Nephron progenitor cell (in vitro differentiated cells): Measurements from ENCODE around the gene GALNS.
A peak's percentile ranks its signal among the peaks of the same experiment; 100 is the strongest.

Experiments
- DNase-seq: peaks from one replicate; pipeline ENCODE4 v3.0.0; 2021
- H3K27ac Mint-ChIP-seq: 2 replicates; pipeline ENCODE4 v1.8.0; 2021; ENCODE audit warnings: mild to moderate bottlenecking, moderate library complexity, mixed read lengths
- H3K27me3 Mint-ChIP-seq: 2 replicates; pipeline ENCODE4 v1.8.0; 2021; ENCODE audit warnings: mild to moderate bottlenecking, low read depth, mixed read lengths; ENCODE audit not compliant: poor library complexity
- H3K36me3 Mint-ChIP-seq: 2 replicates; pipeline ENCODE4 v1.8.0; 2021; ENCODE audit warnings: low read depth, mixed read lengths
- H3K4me1 Mint-ChIP-seq: 2 replicates; pipeline ENCODE4 v1.8.0; 2021; ENCODE audit warnings: mixed read lengths
- H3K4me3 Mint-ChIP-seq: 2 replicates; pipeline ENCODE4 v1.8.0; 2021; ENCODE audit warnings: mild to moderate bottlenecking, moderate library complexity, mixed read lengths
- H3K9me3 Mint-ChIP-seq: 2 replicates; pipeline ENCODE4 v1.8.0; 2021; ENCODE audit warnings: mild to moderate bottlenecking, moderate library complexity, mixed read lengths
- CTCF ChIP-seq: fragments of 200-600 bp; sonication (generic); IDR thresholded peaks from 2 replicates; pipeline ENCODE4 v1.5.0; 2021; ENCODE audit warnings: antibody characterized with exemption

Gene GALNS

GRCh38 chr16:88856828-88857727 is at the start of gene GALNS, which contains the start of gene TRAPPC2L:
GALNS (minus strand) TSS chr16:88856947; CDS start chr16:88856877, 70 bp downstream.
TRAPPC2L (plus strand) TSS chr16:88857127; CDS start chr16:88857151, 24 bp downstream.
- H3K4me3 Mint-ChIP-seq = peak within 1 kb of the TSS; percentile 100
- TF ChIP-seq CTCF = no peak
- peak within 1 kb of the TSS; percentile 97 for H3K27ac Mint-ChIP-seq
- peak; percentile 100 for DNase-seq
- no peaks in the 10 kb centered on the region for H3K27me3 Mint-ChIP-seq
- peaks cover 5% of the 10 kb centered on the region for H3K36me3 Mint-ChIP-seq
- H3K4me1 Mint-ChIP-seq = peaks cover 26% of the 10 kb centered on the region
- no peaks in the 10 kb centered on the region for H3K9me3 Mint-ChIP-seq

- Mint-ChIP-seq H3K4me1 (peaks cover 18% of the 10 kb centered on the region), H3K27me3 (peaks cover 9% of the 10 kb centered on the region), H3K9me3 (no peaks in the 10 kb centered on the region), H3K36me3 (no peaks in the 10 kb centered on the region), H3K4me3 (no peak overlapping the region), H3K27ac (no peak overlapping the region)
- no peak for TF ChIP-seq CTCF
- DNase-seq = no peak
Measured at GRCh38 chr16:88906020-88906419, 49.3 kb upstream of the GALNS start.

GRCh38 chr16:88905563-88905962 is 48.8 kb upstream of the GALNS start:
- no peak for TF ChIP-seq CTCF
- Mint-ChIP-seq H3K9me3 (no peaks in the 10 kb centered on the region), H3K27me3 (peaks cover 9% of the 10 kb centered on the region), H3K4me3 (no peak overlapping the region), H3K4me1 (peaks cover 16% of the 10 kb centered on the region), H3K27ac (no peak overlapping the region), H3K36me3 (no peaks in the 10 kb centered on the region)
- DNase-seq = peak; percentile 68

GRCh38 chr16:88904676-88905365 is 48.1 kb upstream of the GALNS start:
- Mint-ChIP-seq H3K4me3 (no peak overlapping the region), H3K27me3 (peaks cover 9% of the 10 kb centered on the region), H3K36me3 (no peaks in the 10 kb centered on the region), H3K9me3 (no peaks in the 10 kb centered on the region), H3K4me1 (peaks cover 10% of the 10 kb centered on the region), H3K27ac (no peak overlapping the region)
- DNase-seq = no peak
- no peak for TF ChIP-seq CTCF

- no peak overlapping the region for H3K4me3 Mint-ChIP-seq
- no peak for DNase-seq
- H3K27ac Mint-ChIP-seq = no peak overlapping the region
- no peak for TF ChIP-seq CTCF
- peaks cover 10% of the 10 kb centered on the region for H3K4me1 Mint-ChIP-seq
- H3K27me3 Mint-ChIP-seq = peaks cover 6% of the 10 kb centered on the region
- H3K9me3 Mint-ChIP-seq = no peaks in the 10 kb centered on the region
- no peaks in the 10 kb centered on the region for H3K36me3 Mint-ChIP-seq
Measured at GRCh38 chr16:88903267-88903666, 46.5 kb upstream of the GALNS start.
